HG02763 (cell line): ENCODE measurements around the gene MGAT5B.

ENCODE experiments used
- ATAC-seq: cut with Tn5 transposase; IDR thresholded peaks from one replicate; pipeline ENCODE4 v1.9.1; 2021; ENCODE audit warnings: mild to moderate bottlenecking, moderate library complexity; ENCODE audit not compliant: unreplicated experiment

The MGAT5B gene

DNA sequence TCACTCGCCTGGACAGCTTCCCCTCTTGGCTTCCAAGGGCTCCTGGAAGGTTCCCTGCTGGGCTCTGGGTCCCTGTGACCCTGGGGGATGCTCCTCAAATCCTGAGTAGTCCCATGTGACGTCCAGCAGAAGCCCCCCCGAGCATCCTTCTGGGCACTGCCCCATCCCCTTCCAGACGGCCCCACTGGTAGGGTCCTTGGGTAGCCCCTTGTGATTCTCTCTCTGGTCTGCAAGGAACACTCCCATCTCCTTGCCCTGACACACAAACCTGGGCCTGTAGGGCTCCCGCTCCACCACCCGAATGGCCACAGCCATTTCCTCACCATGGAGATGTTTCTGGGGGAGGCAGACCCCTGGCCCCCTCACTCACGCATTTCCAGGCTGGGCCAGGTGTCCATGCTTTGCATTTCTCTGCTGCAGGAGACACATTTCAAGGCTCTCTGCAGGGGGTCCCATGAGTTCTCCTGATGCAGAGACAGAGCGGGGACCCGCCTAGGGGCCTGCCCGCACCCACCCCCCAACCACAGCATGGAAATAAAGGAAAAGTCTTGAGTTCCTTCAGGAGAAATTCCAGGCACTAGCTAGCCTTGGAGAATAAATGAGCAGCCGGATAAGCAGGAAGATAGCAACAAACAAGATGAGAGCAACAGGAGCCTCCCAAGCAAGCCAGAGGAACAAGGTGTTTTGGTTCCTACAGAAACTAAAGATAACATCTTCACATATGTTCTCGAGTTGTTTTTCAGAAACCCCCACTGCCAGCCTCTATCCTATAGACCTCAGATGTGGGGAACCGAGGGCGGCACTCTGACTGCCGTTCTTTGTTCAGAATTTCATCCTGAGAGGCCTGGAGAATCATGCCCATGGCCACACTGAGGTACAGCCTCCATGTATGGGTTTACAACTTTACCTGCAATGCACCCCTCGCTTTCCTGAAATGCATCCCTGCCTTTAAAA lies 128.8 kb downstream of the MGAT5B start:
- no peak for ATAC-seq

DNA sequence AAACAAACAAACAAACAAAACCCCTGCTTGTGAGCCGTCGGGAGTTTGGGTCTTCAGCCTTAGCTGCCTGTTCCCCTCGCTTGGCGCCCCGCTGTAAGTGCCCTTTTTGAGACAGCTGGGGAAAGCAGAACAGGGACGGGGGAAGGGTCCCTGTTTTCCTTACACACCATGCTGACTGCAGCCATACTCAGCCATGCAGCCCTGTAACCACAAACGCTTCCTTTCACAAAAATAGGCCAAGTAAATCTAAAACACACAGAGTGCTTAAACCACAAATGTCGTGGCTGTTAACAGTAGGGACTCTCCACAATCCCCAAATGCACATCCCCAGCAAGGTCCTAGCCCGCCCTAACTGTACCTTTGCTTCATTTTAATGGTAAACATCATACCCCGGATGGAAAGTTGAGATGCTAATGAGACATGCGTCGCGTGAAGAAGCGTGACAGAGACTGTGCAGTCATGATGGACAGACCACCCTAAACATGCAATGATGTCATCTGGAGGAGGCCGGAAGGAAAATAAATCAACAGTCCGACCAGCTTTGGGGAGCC lies 129.9 kb downstream of the MGAT5B start:
- no peak for ATAC-seq

DNA sequence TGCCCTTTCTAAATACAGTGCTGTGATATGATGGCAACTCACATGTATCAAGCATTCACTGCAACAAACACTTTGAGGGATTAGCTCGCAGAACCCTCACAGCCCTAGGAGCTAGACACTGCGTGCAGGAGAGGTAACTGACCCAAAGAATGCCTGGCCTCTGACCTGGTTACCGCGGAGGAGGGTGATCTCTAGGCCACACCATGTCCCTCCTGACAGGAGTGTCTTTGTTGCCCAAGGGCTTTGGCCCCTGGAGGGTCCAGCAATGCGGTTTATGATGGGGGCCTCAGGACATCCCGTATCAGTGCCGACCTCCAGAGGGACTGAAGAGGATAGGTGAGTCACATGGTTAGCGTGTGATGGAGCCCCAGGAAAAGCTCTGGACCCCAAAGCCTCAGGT lies 130.6 kb downstream of the MGAT5B start:
- no peak for ATAC-seq
